ENCODE results near the gene LHX1. TPM values are rescaled to one million over a fixed set of nuclear protein-coding genes. Genes with fewer than 3 reads are reported as not detected.

LHX1 gene
- polyA plus RNA-seq, 1 donor from 2014 or later: 2.5 TPM

DNA sequence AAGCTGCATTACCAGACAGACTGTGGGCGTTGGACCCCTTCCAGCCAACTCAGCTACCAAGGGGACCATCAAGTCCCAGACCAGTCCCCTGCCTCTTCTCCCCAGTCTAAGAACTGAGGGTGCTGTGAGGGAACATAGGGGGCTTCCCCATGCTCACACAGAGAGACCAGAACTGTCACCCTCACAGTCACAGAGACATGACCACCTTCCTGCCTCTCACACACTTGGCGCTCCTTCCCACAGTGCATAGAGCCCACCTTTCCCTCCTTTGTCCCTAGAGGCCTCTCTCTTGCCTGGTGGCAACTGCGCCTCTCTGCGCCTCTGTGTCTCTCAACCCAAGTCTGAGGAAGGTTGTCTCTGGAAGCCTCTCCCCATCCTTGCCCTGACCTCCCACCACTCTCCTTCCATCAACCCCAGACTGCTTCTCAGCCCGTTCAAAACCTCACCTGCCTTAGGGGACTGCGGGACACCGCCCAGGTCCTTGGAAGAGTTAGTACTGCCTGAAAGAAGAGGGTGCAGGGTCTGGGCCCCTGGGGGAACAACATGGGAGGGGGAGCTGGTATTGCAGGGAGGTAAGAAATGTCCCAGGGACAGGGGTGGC, 6.1 kb upstream of the LHX1 start:
- Histone ChIP-seq H3F3A (ENCODE audit: insufficient read depth, low read length, poor library complexity, severe bottlenecking) (no peaks in the 10 kb centered on the region), H3K27me3 (ENCODE audit: insufficient read depth, low read depth, low read length) (peaks cover 97% of the 10 kb centered on the region), H3K9me2 (ENCODE audit: insufficient read depth, low read length) (no peaks in the 10 kb centered on the region), H3K4me2 (ENCODE audit: low read length) (no peak overlapping the region), H2AFZ (ENCODE audit: low read depth, low read length) (no peak overlapping the region), H3K9me3 (ENCODE audit: low read length) (no peaks in the 10 kb centered on the region), H3K4me3 (ENCODE audit: low read length) (no peak overlapping the region), H3K27ac (ENCODE audit: low read length) (no peak overlapping the region), H3K79me2 (replicated peaks; ENCODE audit: insufficient read depth, low read length) (no peaks in the 10 kb centered on the region), H3K9ac (ENCODE audit: low read length) (no peak overlapping the region), H3K36me3 (ENCODE audit: insufficient read depth, low read length) (no peaks in the 10 kb centered on the region), H4K20me1 (ENCODE audit: insufficient read depth) (no peaks in the 10 kb centered on the region)
- TF ChIP-seq, protein P1, sequence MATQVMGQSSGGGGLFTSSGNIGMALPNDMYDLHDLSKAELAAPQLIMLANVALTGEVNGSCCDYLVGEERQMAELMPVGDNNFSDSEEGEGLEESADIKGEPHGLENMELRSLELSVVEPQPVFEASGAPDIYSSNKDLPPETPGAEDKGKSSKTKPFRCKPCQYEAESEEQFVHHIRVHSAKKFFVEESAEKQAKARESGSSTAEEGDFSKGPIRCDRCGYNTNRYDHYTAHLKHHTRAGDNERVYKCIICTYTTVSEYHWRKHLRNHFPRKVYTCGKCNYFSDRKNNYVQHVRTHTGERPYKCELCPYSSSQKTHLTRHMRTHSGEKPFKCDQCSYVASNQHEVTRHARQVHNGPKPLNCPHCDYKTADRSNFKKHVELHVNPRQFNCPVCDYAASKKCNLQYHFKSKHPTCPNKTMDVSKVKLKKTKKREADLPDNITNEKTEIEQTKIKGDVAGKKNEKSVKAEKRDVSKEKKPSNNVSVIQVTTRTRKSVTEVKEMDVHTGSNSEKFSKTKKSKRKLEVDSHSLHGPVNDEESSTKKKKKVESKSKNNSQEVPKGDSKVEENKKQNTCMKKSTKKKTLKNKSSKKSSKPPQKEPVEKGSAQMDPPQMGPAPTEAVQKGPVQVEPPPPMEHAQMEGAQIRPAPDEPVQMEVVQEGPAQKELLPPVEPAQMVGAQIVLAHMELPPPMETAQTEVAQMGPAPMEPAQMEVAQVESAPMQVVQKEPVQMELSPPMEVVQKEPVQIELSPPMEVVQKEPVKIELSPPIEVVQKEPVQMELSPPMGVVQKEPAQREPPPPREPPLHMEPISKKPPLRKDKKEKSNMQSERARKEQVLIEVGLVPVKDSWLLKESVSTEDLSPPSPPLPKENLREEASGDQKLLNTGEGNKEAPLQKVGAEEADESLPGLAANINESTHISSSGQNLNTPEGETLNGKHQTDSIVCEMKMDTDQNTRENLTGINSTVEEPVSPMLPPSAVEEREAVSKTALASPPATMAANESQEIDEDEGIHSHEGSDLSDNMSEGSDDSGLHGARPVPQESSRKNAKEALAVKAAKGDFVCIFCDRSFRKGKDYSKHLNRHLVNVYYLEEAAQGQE (IDR thresholded peaks at IDR 0.05; ENCODE audit: borderline replicate concordance): no peak
- TF ChIP-seq MXI1 (conservative IDR thresholded peaks at IDR 0.05; ENCODE audit: poor library complexity, severe bottlenecking) (no peak), EZH2 (IDR thresholded peaks at IDR 0.05; ENCODE audit: borderline replicate concordance, insufficient read depth, low read length, poor library complexity, severe bottlenecking) (no peak), EP300 (conservative IDR thresholded peaks at IDR 0.05; ENCODE audit: poor library complexity, severe bottlenecking) (no peak), RAD21 (conservative IDR thresholded peaks at IDR 0.05) (no peak), SMC3 (conservative IDR thresholded peaks at IDR 0.05; ENCODE audit: poor library complexity) (no peak), POLR2AphosphoS5 (IDR thresholded peaks at IDR 0.05) (no peak), TAF1 (IDR thresholded peaks at IDR 0.05; ENCODE audit: low read depth) (no peak)
- TF ChIP-seq, protein P2, sequence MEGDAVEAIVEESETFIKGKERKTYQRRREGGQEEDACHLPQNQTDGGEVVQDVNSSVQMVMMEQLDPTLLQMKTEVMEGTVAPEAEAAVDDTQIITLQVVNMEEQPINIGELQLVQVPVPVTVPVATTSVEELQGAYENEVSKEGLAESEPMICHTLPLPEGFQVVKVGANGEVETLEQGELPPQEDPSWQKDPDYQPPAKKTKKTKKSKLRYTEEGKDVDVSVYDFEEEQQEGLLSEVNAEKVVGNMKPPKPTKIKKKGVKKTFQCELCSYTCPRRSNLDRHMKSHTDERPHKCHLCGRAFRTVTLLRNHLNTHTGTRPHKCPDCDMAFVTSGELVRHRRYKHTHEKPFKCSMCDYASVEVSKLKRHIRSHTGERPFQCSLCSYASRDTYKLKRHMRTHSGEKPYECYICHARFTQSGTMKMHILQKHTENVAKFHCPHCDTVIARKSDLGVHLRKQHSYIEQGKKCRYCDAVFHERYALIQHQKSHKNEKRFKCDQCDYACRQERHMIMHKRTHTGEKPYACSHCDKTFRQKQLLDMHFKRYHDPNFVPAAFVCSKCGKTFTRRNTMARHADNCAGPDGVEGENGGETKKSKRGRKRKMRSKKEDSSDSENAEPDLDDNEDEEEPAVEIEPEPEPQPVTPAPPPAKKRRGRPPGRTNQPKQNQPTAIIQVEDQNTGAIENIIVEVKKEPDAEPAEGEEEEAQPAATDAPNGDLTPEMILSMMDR (IDR thresholded peaks at IDR 0.05; ENCODE audit: poor library complexity, severe bottlenecking): no peak

DNA sequence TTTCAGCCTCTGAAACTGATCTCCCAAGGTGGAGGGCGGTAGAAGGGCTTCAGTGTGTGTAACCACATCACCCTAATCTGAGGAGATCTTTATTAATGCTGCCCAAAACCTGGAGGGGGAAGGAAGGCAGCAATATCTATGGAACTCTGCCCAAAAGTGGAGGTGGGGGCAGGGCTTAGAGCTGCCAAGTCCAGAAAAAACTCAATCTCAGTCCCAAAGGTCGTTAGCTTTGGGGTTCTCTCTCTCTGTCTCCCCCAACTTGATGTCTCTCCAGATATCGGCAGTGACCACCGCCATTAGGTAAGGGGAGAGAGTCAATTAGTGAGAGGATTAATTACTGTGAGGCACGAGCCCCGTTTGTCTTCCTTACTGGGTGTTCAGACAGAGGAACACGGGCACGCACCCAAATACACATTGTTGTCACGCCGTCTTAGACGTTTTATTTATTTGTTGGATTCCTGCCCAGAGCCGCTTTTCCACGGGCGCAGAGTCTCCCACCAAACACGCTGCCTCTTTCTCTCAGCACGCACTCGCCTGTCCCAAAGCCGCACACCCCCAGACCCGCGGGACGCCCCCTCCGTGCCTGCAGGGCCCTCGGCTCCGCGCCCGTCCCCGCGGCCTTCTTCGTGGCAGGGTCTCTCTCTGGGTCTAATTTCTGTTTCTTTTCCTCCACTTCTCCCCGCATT, 5.4 kb upstream of the LHX1 start:
- H3K9me2 ChIP-seq (ENCODE audit: insufficient read depth, low read length): no peaks in the 10 kb centered on the region
- H3K9ac ChIP-seq (ENCODE audit: low read length): no peak overlapping the region
- no peaks in the 10 kb centered on the region for H3K9me3 ChIP-seq (ENCODE audit: low read length)
- H3K4me3 ChIP-seq (ENCODE audit: low read length): no peak overlapping the region
- no peaks in the 10 kb centered on the region for H3K79me2 ChIP-seq (replicated peaks; ENCODE audit: insufficient read depth, low read length)
- TF ChIP-seq POLR2AphosphoS5 (IDR thresholded peaks at IDR 0.05) (peak; percentile 14), TAF1 (IDR thresholded peaks at IDR 0.05; ENCODE audit: low read depth) (no peak)
- TF ChIP-seq, protein P2 (IDR thresholded peaks at IDR 0.05; ENCODE audit: poor library complexity, severe bottlenecking): no peak
- no peak overlapping the region for H2AFZ ChIP-seq (ENCODE audit: low read depth, low read length)
- H3K27me3 ChIP-seq (ENCODE audit: insufficient read depth, low read depth, low read length): peaks cover 98% of the 10 kb centered on the region
- H3K36me3 ChIP-seq (ENCODE audit: insufficient read depth, low read length): no peaks in the 10 kb centered on the region
- H3K27ac ChIP-seq (ENCODE audit: low read length): no peak overlapping the region
- no peaks in the 10 kb centered on the region for H4K20me1 ChIP-seq (ENCODE audit: insufficient read depth)
- no peaks in the 10 kb centered on the region for H3F3A ChIP-seq (ENCODE audit: insufficient read depth, low read length, poor library complexity, severe bottlenecking)
- H3K4me2 ChIP-seq (ENCODE audit: low read length): no peak overlapping the region
